Central memory CD8-positive, alpha-beta T cell (primary cell): Measurements from ENCODE around the gene HLA-DRB1.
"Not testable (repeated sequence)": the region's sequence is repeated elsewhere in the genome, so short reads cannot be mapped to it uniquely, and the experiment has no call there.

Experiments used
- ATAC-seq: fragments of 150-1000 bp; cut with Tn5 transposase; replicated peaks from 2 replicates; pipeline ENCODE4 v1.10.0; 2022; ENCODE audit warnings: mild to moderate bottlenecking, moderate FRiP score, moderate number of reproducible peaks; ENCODE audit not compliant: poor library complexity, severe bottlenecking; ENCODE audit errors: extremely low read depth
- DNase-seq, 2 donors: peaks; one replicate each; pipeline ENCODE4 v3.0.0; 2021; ENCODE audit warnings: low spot score in 2 of 2
- H3K27ac Mint-ChIP-seq: one replicate; pipeline ENCODE4 v1.8.0; 2022; ENCODE audit warnings: low read depth, mild to moderate bottlenecking, moderate library complexity, mixed read lengths
- H3K27me3 Mint-ChIP-seq: one replicate; pipeline ENCODE4 v1.8.0; 2022; ENCODE audit warnings: mixed read lengths
- H3K36me3 Mint-ChIP-seq: one replicate; pipeline ENCODE4 v1.8.0; 2022; ENCODE audit warnings: mild to moderate bottlenecking, moderate library complexity, mixed read lengths; ENCODE audit not compliant: insufficient read depth
- H3K4me1 Mint-ChIP-seq: one replicate; pipeline ENCODE4 v1.8.0; 2022; ENCODE audit warnings: mixed read lengths
- H3K4me3 Mint-ChIP-seq: one replicate; pipeline ENCODE4 v1.8.0; 2022; ENCODE audit warnings: mild to moderate bottlenecking, moderate library complexity, mixed read lengths
- H3K9me3 Mint-ChIP-seq: one replicate; pipeline ENCODE4 v1.8.0; 2022; ENCODE audit warnings: mixed read lengths

Gene HLA-DRB1

DNA sequence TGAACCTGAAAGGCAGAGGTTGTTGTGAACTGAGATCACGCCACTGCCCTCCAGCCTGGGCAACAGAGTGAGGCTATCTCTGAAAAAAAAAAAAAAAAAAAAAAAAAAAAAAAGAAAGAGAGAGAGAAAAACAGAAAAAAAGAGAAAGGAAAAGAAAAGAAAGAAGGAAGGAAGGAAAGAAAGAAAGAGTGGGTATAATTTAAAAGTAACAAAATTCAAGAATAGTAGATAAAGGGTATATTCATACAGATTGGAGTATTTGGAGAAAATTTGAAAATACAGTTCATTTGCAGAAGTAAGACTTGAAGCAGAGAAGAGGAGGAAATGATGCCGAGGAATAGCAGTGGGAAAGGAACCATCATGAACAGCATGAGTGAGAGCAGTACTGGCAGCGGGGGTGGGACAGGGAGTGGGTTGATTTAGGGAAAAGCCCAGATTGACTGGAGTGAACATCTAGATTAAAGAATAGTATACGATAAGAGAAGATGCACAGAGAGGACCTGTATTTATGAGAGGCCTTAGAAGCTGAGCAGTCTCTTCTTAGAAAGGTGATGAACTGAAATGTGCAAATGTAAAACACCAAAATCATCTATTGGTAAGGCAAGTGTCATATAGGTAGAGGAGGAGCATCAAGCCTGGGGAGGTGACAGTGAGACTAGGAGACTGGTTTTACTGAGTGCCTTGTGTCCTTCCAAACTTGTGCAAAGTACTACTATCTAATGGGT is 17.8 kb upstream of the HLA-DRB1 start:
- Mint-ChIP-seq H3K27me3 (no peaks in the 10 kb centered on the region), H3K4me3 (no peak overlapping the region), H3K9me3 (no peaks in the 10 kb centered on the region), H3K36me3 (no peaks in the 10 kb centered on the region), H3K27ac (peak overlapping the region; percentile 82), H3K4me1 (peaks cover 12% of the 10 kb centered on the region)
- DNase-seq (no peak), ATAC-seq (no peak)

DNA sequence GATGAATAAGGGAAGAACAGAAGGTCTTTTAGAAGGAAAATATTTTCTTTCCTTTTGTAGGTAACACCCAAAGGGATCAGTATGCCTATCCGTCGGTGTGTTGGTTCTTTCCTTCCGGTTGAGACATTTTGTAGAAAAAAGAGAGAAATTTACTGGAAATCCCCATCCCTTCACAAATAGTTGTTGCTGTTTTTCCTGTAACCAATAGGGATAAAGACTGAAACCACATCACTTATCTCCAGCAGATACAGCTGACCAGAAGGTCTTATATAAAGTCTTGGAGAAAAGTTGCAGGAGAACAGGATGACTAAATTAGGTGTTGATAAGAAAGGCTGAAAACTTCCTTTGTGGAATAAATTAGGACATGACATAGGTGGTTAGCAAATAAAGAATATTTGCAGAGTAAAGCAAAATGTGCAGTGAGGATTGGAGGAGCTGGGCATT is 14.8 kb upstream of the HLA-DRB1 start:
- Mint-ChIP-seq H3K27ac (peak overlapping the region; percentile 10), H3K4me3 (no peak overlapping the region), H3K36me3 (no peaks in the 10 kb centered on the region), H3K4me1 (peaks cover 12% of the 10 kb centered on the region), H3K9me3 (no peaks in the 10 kb centered on the region), H3K27me3 (no peaks in the 10 kb centered on the region)
- ATAC-seq (peak; percentile 38), DNase-seq (no peak)

DNA sequence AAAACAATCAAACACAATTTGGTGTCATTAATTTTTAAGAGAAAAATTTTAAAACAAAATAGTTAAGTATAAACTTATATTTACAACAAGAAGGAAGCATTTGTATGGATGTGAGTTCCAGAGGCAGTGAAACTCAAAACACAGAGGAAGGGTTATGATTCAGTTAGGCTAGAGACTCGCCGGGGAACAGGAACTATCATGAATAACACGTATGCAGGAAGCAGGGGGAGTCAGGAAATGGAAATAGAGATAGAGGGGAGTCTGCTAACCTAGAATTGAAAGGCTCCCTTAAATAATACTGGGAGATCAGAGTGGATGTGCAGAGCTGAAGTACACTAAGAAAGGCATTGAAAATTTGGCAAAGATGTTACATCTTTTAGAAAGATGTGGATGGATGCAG is 14.2 kb upstream of the HLA-DRB1 start:
- peak overlapping the region; percentile 10 for H3K27ac Mint-ChIP-seq
- H3K36me3 Mint-ChIP-seq = no peaks in the 10 kb centered on the region
- DNase-seq (no peak), ATAC-seq (no peak)
- no peaks in the 10 kb centered on the region for H3K9me3 Mint-ChIP-seq
- H3K27me3 Mint-ChIP-seq = no peaks in the 10 kb centered on the region
- peaks cover 12% of the 10 kb centered on the region for H3K4me1 Mint-ChIP-seq
- peak overlapping the region; percentile 0 for H3K4me3 Mint-ChIP-seq

DNA sequence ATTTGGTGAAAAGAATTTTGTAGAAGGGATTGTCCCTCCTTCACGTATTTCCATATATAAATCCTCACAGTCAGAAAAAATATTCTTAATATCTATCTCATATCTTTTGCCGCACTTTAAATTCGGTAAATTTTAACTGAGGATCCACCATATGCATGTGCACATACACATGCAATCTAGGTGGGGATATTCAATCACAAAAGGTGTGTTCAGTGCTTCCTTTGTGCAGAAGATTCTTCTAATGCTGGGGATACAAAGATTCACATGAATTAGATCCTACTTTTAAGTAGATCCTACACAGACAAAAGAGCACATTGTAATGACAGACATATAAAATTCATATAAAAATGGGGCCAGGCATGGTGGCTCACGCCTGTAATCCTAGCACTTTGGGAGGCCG is 13.6 kb upstream of the HLA-DRB1 start:
- no peaks in the 10 kb centered on the region for H3K27me3 Mint-ChIP-seq
- ATAC-seq (no peak), DNase-seq (no peak)
- H3K27ac Mint-ChIP-seq = no peak overlapping the region
- H3K36me3 Mint-ChIP-seq = no peaks in the 10 kb centered on the region
- H3K4me3 Mint-ChIP-seq = no peak overlapping the region
- peaks cover 12% of the 10 kb centered on the region for H3K4me1 Mint-ChIP-seq
- no peaks in the 10 kb centered on the region for H3K9me3 Mint-ChIP-seq

DNA sequence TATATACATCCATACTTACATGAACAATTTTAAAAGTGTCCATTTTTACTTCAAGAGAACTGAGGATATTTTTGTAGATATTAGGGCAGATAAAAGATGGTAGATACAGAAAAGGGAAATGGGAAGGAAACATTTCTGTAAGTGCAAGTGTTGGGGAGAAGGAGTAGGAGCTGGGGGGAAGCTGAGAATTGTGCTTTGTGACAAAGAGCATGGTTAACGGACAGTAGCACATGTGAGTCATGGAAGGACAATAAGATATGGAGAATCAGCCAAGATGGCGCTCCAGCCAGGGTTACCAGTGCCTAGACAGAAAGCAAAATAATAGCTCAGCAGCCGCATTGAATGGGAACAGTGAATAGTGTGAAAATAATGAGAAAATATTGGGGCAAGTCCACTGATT is 12.7 kb upstream of the HLA-DRB1 start:
- H3K9me3 Mint-ChIP-seq = no peaks in the 10 kb centered on the region
- H3K27ac Mint-ChIP-seq = no peak overlapping the region
- H3K27me3 Mint-ChIP-seq = no peaks in the 10 kb centered on the region
- no peak overlapping the region for H3K4me3 Mint-ChIP-seq
- DNase-seq (no peak), ATAC-seq (no peak)
- peaks cover 12% of the 10 kb centered on the region for H3K4me1 Mint-ChIP-seq
- no peaks in the 10 kb centered on the region for H3K36me3 Mint-ChIP-seq

DNA sequence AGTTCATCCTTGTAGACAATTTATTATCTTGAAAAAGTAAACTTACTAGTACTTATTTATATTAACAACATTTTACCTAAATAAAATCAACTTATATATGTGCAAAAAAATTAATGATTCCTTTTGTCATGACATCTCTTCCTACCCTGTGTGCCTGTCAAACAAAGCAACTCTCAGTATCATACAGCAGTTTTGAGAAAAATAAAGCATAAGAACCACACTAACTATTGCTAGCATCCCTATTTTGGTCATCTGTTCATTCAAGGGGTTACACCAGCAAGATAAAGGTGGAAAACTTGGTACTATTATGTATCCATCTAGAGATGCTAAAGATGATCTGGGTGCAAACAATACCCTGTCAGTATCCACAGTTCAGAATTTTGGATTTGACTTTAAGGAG is 7.4 kb upstream of the HLA-DRB1 start:
- H3K4me3 Mint-ChIP-seq = no peak overlapping the region
- H3K27ac Mint-ChIP-seq = no peak overlapping the region
- no peaks in the 10 kb centered on the region for H3K27me3 Mint-ChIP-seq
- no peaks in the 10 kb centered on the region for H3K36me3 Mint-ChIP-seq
- DNase-seq = no peak
- no peaks in the 10 kb centered on the region for H3K4me1 Mint-ChIP-seq
- no peak for ATAC-seq
- H3K9me3 Mint-ChIP-seq = no peaks in the 10 kb centered on the region

DNA sequence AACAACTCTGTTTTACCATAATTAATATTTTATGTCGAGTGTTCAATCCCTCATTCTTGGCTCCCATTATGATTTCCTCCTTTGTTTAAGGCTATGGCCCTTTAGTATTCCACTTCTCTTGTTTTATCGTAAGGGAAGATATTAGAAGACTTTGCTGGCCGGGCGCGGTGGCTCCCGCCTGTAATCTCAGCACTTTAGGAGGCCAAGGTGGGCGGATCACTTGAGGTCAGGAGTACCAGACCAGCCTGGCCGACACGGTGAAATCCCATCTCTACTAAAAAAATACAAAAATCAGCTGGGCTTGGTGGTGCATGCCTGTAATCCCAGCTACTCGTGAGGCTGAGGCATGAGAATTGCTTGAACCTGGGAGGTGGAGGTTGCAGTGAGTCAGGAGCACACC is 1.1 kb upstream of the HLA-DRB1 start:
- H3K27ac Mint-ChIP-seq, ATAC-seq, H3K9me3 Mint-ChIP-seq, H3K27me3 Mint-ChIP-seq, H3K4me3 Mint-ChIP-seq, DNase-seq: not testable (repeated sequence)
- Mint-ChIP-seq H3K4me1 (peaks cover 39% of the 10 kb centered on the region), H3K36me3 (peaks cover 13% of the 10 kb centered on the region)

DNA sequence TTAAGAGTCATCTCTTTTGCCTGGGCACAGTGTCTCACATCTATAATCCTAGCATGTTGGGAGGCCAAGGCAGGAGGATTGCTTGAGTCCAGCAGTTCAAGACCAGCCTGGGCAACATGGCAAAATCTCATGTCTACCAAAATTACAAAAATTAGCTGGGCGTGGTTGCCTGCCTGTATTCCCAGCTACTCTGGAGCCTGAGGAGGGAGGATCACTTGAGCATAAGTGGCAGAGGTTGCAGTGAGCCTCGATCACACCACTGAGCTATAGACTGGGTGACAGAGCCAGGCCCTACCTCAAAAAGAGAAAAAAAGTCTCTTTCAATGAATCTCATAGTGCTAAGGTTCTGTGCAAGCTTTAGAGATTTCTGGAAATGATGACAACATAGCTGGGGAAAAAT is 1.5 kb downstream of the HLA-DRB1 start:
- peaks cover 29% of the 10 kb centered on the region for H3K36me3 Mint-ChIP-seq
- no peaks in the 10 kb centered on the region for H3K9me3 Mint-ChIP-seq
- no peak for ATAC-seq
- DNase-seq = no peak
- H3K27ac Mint-ChIP-seq = peak overlapping the region; percentile 87
- H3K4me1 Mint-ChIP-seq = peaks cover 62% of the 10 kb centered on the region
- H3K4me3 Mint-ChIP-seq = peak overlapping the region; percentile 98
- H3K27me3 Mint-ChIP-seq = no peaks in the 10 kb centered on the region

DNA sequence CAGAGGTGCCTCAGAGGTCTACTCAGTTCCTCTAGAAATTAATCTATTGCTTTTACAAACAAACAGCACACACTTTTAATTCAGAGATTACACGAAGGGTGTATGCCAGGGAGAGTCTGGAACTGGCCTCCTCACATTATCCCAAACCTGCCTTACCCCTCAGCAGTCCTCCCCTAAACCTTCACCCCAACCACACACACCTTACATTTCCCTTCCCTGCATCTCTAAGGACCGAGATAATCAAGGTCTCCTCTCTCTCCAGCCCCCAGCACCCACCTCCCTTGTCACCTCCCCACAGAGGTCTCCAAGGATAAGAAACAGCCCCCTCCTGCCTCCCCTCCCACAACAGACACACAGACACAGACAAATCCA is 6.1 kb downstream of the HLA-DRB1 start:
- Mint-ChIP-seq H3K4me3 (peak overlapping the region; percentile 98), H3K36me3 (peaks cover 51% of the 10 kb centered on the region), H3K9me3 (no peaks in the 10 kb centered on the region), H3K4me1 (peaks cover 70% of the 10 kb centered on the region), H3K27me3 (no peaks in the 10 kb centered on the region), H3K27ac (peak overlapping the region; percentile 100)
- DNase-seq (no peak), ATAC-seq (peak; percentile 4)

DNA sequence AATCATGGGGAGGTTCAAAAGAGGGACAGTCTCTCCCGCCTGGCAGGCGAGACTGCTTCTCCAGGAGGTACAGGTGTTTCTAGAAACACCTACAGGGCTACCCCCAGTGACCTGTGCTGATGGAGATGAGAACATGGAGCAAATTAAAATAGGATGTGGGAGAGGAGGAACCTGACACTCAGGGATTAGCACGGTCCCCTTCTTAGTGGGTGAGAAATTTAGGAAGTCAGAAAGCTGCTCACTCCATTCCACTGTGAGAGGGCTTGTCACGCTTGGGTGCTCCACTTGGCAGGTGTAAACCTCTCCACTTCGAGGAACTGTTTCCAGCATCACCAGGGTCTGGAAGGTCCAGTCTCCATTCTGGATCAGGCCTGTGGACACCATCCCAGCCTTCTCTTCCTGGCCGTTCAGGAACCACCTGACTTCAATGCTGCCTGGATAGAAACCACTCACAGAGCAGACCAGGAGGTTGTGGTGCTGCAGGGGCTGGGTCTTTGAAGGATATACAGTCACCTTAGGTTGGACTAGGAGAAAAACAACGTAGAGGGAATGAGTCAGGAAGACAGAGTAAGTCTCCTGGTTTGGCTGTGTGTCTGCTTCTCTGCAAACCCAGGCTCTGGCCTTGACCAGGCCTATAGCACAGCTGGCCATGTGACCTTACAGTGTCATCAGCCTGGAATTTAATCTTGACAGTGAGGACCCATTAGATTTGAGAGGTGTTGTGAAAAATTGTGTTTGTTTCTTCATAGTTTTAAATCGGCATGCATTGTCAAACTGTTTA is 8.1 kb downstream of the HLA-DRB1 start:
- Mint-ChIP-seq H3K9me3 (no peaks in the 10 kb centered on the region), H3K27ac (peak overlapping the region; percentile 70), H3K27me3 (no peaks in the 10 kb centered on the region), H3K4me1 (peaks cover 52% of the 10 kb centered on the region), H3K36me3 (peaks cover 54% of the 10 kb centered on the region), H3K4me3 (peak overlapping the region; percentile 10)
- ATAC-seq (no peak), DNase-seq (no peak)

DNA sequence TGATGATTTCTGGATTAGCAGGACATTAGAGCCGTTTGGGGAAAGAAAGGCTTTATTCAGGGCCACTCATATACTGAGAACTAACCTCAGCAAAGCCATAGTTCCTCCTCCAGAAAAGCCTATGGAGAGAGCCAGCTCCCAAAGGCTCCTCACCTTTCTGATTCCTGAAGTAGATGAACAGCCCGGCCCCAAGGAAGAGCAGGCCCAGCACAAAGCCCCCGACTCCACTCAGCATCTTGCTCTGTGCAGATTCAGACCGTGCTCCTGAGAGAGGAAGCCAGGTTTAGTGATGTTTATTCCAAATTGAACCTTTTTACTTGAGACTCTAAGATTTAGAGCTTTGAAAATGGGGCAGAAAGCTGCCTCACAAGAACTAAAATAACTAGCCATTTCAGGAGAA is 9.1 kb downstream of the HLA-DRB1 start:
- Mint-ChIP-seq H3K4me3 (no peak overlapping the region), H3K4me1 (peaks cover 45% of the 10 kb centered on the region), H3K36me3 (peaks cover 51% of the 10 kb centered on the region), H3K27ac (peak overlapping the region; percentile 70), H3K27me3 (no peaks in the 10 kb centered on the region), H3K9me3 (no peaks in the 10 kb centered on the region)
- DNase-seq = no peak
- ATAC-seq = no peak

DNA sequence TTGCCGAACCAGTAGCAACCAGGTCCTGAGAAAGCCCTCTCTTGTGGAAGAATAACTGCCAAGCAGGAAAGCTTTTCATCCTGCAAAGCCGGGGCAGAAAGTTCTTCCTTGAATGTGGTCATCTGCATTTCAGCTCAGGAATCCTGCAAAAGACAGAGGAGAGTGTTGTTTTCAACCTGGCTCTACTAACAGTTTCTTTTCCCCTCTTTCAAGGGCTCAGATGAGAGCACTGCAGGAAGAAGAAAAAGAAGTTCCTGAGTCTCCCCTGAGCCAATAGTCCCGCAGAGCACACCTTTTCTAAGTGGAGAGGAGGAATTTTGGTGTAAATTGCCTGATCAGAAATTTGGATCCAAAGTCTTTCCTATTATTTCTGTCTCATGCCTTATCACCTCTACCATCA is 10.7 kb downstream of the HLA-DRB1 start:
- peaks cover 29% of the 10 kb centered on the region for H3K4me1 Mint-ChIP-seq
- DNase-seq (no peak), ATAC-seq (no peak)
- peaks cover 41% of the 10 kb centered on the region for H3K36me3 Mint-ChIP-seq
- no peaks in the 10 kb centered on the region for H3K9me3 Mint-ChIP-seq
- no peaks in the 10 kb centered on the region for H3K27me3 Mint-ChIP-seq
- peak overlapping the region; percentile 65 for H3K27ac Mint-ChIP-seq
- H3K4me3 Mint-ChIP-seq = peak overlapping the region; percentile 28

DNA sequence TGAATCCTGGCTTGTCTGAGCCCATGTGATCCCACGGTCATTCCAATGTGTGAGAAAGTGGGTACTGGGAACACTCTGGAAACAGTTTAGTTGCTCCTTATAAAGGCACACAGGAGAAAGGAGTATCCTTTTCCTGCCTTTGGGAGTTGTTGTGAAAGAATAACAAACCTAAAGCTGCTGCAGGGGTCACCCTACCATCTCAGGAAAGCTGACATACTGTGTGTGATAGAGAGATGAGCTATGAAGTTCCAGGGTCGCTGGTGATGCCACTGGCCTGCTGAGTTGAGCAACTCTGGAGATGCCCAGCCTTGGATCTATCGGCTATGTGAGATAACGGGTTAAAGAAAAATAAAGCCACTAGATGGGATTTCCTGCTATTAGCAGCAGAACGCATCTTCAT is 12.2 kb downstream of the HLA-DRB1 start:
- H3K4me1 Mint-ChIP-seq = peaks cover 22% of the 10 kb centered on the region
- not testable (repeated sequence) for DNase-seq, H3K9me3 Mint-ChIP-seq, H3K27ac Mint-ChIP-seq, H3K4me3 Mint-ChIP-seq, ATAC-seq, H3K27me3 Mint-ChIP-seq
- H3K36me3 Mint-ChIP-seq = peaks cover 35% of the 10 kb centered on the region
